ENCODE results near the gene FHOD1.

- TF ChIP-seq GATA3 (IDR thresholded peaks at IDR 0.05; ENCODE audit: low read depth, low read length) (no peak), GATA2 (IDR thresholded peaks at IDR 0.05; ENCODE audit: low read depth, low read length) (no peak)
These were observed 23.7 kb upstream of the FHOD1 start for GRCh38 chr16:67270931-67271338.

Data from SH-SY5Y (cell line).